ENCODE data around the gene IFNGR1. TPM values are rescaled to one million over a fixed set of nuclear protein-coding genes. Genes with fewer than 3 reads are reported as not detected.

Gene IFNGR1
- total RNA-seq, 1 experiment from 2014 or later, result 19.5 TPM

DNA sequence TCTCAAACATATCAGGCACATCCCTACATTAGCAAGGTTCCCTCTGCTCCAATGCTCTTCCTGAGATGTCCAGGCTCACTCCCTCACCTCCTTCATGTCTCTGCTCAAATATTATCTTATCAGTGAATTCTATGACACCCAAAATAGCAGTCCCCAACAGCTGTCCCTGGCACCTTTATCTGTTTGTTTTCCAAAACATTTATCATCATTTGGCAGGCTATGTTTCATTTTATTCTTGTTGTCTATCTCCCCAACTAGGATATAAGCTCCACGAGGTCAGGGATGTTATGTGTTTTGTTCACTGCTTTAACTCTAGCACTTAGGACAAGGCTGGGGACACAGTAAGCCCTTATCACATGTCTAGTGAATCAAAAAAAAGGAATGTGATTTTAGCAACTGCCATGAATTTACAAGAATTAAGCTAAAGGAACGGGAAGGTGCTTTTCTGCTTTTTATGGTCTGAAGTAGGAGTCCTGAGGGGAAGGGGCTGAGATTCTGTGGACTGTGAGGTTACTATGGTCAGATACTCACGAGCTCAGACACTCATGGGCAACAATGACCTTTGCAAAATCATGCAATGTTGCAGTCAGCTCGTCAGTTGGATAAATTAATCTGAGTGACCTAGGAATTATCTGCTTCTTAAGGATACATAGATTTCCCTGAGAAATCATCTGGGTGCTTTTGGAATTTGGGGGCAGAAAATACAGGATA lies 43.9 kb downstream of the IFNGR1 start:
- intact Hi-C loops (cut with micrococcal nuclease; ENCODE audit: unreplicated experiment), result no loop called here
- POLR2A ChIA-PET (ENCODE audit: unreplicated experiment), result interaction anchor here (0.6 kb wide), 2 partner anchors 41 to 803 kb away, joined by 4 to 5 read pairs; no protein-coding TSS in a partner anchor

DNA sequence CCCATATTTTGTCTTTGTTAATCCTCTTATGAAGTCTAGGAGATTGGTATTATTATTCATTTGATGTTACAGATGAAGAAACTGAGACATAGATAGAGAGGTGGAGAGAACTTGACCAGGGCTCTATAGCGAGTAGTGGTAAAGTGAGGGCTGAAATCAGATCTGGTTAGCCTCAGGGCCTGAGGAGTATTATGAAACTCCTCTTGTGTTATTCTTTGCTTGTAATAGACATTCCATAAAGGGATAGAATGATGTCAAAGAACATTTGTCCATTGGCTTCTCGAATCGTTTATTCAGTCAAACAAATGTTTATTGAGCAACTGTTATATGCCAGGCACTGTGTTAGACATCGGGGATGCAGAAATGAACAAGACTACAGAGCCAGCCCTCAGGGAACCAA lies 45.7 kb downstream of the IFNGR1 start, which contains the start of gene IL22RA2:
IL22RA2 (minus strand) TSS at position 144 of the 400 bp plus-strand sequence. CDS start 11,895 bp downstream, outside the sequence.
- no TSS peak for BruUV-seq (replicated peaks)
- Histone ChIP-seq H3K4me3 (no peak within 1 kb of the TSS), H3K79me2 (ENCODE audit: low read depth) (no peaks in the 10 kb centered on the region), H3F3A (ENCODE audit: insufficient read depth, low read depth) (peaks cover 10% of the 10 kb centered on the region), H3K27ac (peak within 1 kb of the TSS; percentile 50), H4K20me1 (ENCODE audit: insufficient read depth) (no peaks in the 10 kb centered on the region), H3K9me3 (ENCODE audit: insufficient read depth, low read depth) (no peaks in the 10 kb centered on the region), H3K27me3 (ENCODE audit: insufficient read depth, low read depth) (no peaks in the 10 kb centered on the region), H2AFZ (peak within 1 kb of the TSS; percentile 50), H3K4me1 (replicated peaks; ENCODE audit: insufficient read depth) (peaks cover 18% of the 10 kb centered on the region), H3K4me2 (peak within 1 kb of the TSS; percentile 59), H3K36me3 (ENCODE audit: low read depth) (no peaks in the 10 kb centered on the region), H3K9me2 (ENCODE audit: insufficient read depth) (no peaks in the 10 kb centered on the region)
- intact Hi-C loops (cut with micrococcal nuclease; ENCODE audit: unreplicated experiment), result no loop called here
- CTCF ChIA-PET, result no interaction called here
- POLR2A ChIA-PET (ENCODE audit: unreplicated experiment), result no interaction called here
- TF ChIP-seq, protein P1, sequence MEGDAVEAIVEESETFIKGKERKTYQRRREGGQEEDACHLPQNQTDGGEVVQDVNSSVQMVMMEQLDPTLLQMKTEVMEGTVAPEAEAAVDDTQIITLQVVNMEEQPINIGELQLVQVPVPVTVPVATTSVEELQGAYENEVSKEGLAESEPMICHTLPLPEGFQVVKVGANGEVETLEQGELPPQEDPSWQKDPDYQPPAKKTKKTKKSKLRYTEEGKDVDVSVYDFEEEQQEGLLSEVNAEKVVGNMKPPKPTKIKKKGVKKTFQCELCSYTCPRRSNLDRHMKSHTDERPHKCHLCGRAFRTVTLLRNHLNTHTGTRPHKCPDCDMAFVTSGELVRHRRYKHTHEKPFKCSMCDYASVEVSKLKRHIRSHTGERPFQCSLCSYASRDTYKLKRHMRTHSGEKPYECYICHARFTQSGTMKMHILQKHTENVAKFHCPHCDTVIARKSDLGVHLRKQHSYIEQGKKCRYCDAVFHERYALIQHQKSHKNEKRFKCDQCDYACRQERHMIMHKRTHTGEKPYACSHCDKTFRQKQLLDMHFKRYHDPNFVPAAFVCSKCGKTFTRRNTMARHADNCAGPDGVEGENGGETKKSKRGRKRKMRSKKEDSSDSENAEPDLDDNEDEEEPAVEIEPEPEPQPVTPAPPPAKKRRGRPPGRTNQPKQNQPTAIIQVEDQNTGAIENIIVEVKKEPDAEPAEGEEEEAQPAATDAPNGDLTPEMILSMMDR (conservative IDR thresholded peaks at IDR 0.05), result no peak
- TF ChIP-seq EZH2 (IDR thresholded peaks at IDR 0.05; ENCODE audit: low read depth), result no peak
- no peak for DNase-seq

More for the DNA sequence above, 43.9 kb downstream of the IFNGR1 start:
- Histone ChIP-seq H3K4me1 (replicated peaks; ENCODE audit: insufficient read depth) (peaks cover 18% of the 10 kb centered on the region), H3K4me2 (no peak overlapping the region), H3K27me3 (ENCODE audit: insufficient read depth, low read depth) (no peaks in the 10 kb centered on the region), H3K4me3 (no peak overlapping the region), H3K27ac (no peak overlapping the region), H2AFZ (no peak overlapping the region), H3K79me2 (ENCODE audit: low read depth) (no peaks in the 10 kb centered on the region), H3K9me2 (ENCODE audit: insufficient read depth) (no peaks in the 10 kb centered on the region), H3K9me3 (ENCODE audit: insufficient read depth, low read depth) (no peaks in the 10 kb centered on the region), H3K36me3 (ENCODE audit: low read depth) (no peaks in the 10 kb centered on the region), H4K20me1 (ENCODE audit: insufficient read depth) (no peaks in the 10 kb centered on the region), H3F3A (ENCODE audit: insufficient read depth, low read depth) (peaks cover 10% of the 10 kb centered on the region)
- TF ChIP-seq, protein P1 (conservative IDR thresholded peaks at IDR 0.05), result no peak
- no peak for TF ChIP-seq EZH2 (IDR thresholded peaks at IDR 0.05; ENCODE audit: low read depth)
- DNase-seq, result no peak
- CTCF ChIA-PET, result interaction anchor here (0.6 kb wide), 1 partner anchor 497 kb away, joined by 6 read pairs; no protein-coding TSS in a partner anchor
- BruUV-seq (replicated peaks), result no TSS peak

DNA sequence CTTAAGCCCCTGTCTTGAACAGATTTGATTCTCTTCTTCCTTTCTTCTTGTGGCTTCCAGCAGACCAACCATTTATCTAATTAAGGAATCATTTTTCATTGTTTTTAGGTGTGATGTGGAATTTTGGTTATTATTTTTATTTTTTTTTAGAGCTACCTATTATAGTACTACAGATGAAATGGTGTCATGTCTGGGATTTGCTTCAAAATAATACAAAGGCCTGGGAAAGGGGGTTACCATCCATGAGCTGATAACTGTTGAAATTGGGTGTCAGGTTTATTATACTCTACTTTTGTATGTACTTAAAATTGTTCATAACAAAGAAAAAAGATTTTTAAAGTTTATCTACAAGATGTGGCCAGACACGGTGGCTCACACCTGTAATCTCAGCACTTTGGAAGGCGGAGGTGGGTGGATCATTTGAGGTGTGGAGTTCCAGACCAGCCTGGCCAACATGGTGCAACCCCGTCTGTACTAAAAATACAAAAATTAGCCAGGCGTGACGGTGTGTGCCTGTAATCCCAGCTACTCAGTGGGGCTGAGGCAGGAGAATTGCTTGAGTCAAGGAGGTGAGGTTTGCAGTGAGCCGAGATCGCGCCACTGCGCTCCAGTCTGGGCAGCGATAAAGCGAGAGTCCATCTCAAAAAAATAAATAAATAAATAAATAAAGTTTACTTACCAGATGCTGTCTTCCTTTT lies 46.3 kb downstream of the IFNGR1 start:
- Histone ChIP-seq H3K9me2 (ENCODE audit: insufficient read depth) (no peaks in the 10 kb centered on the region), H2AFZ (peak overlapping the region; percentile 50), H4K20me1 (ENCODE audit: insufficient read depth) (no peaks in the 10 kb centered on the region), H3K36me3 (ENCODE audit: low read depth) (no peaks in the 10 kb centered on the region), H3F3A (ENCODE audit: insufficient read depth, low read depth) (peaks cover 10% of the 10 kb centered on the region), H3K27ac (peak overlapping the region; percentile 50), H3K4me2 (peak overlapping the region; percentile 59), H3K27me3 (ENCODE audit: insufficient read depth, low read depth) (no peaks in the 10 kb centered on the region), H3K79me2 (ENCODE audit: low read depth) (no peaks in the 10 kb centered on the region), H3K4me1 (replicated peaks; ENCODE audit: insufficient read depth) (peaks cover 18% of the 10 kb centered on the region), H3K4me3 (no peak overlapping the region), H3K9me3 (ENCODE audit: insufficient read depth, low read depth) (no peaks in the 10 kb centered on the region)
- TF ChIP-seq, protein P1 (conservative IDR thresholded peaks at IDR 0.05), result no peak
- no peak for TF ChIP-seq EZH2 (IDR thresholded peaks at IDR 0.05; ENCODE audit: low read depth)
- intact Hi-C loops (cut with micrococcal nuclease; ENCODE audit: unreplicated experiment), result no loop called here
- BruUV-seq (replicated peaks), result no TSS peak
- CTCF ChIA-PET, result interaction anchor here (0.7 kb wide), 1 partner anchor 80 kb away, joined by 3 read pairs; no protein-coding TSS in a partner anchor
- POLR2A ChIA-PET (ENCODE audit: unreplicated experiment), result no interaction called here
- DNase-seq, result no peak

Measured in PC-9 (cell line).